GM23338 (cell line): ENCODE measurements around the gene MBD3L5. TPM values are rescaled to one million over a fixed set of nuclear protein-coding genes. Genes with fewer than 3 reads are reported as not detected.

Experiments
- ATAC-seq: fragments of 200-7000 bp; cut with Tn5 transposase; 3 replicates; pipeline ENCODE4 v1.9.1; 2020
- DNase-seq: peaks from one replicate; pipeline ENCODE4 v3.0.0-alpha.2; 2015; ENCODE audit warnings: low spot score
- H2AFZ ChIP-seq: fragments of 200-600 bp; sonication (generic); 2 replicates; pipeline ENCODE4 v1.8.0; 2016; ENCODE audit warnings: antibody characterized with exemption, mild to moderate bottlenecking, moderate library complexity
- H3F3A ChIP-seq: fragments of 200-600 bp; sonication (generic); replicated peaks from 2 replicates; pipeline ENCODE4 v1.8.0; 2017; ENCODE audit warnings: antibody characterized with exemption, mixed run types, low read depth
- H3K27ac ChIP-seq: fragments of 200-600 bp; sonication (generic); 2 replicates; pipeline ENCODE4 v1.6.1; 2016; ENCODE audit warnings: low read depth
- H3K27me3 ChIP-seq: fragments of 200-600 bp; sonication (generic); 2 replicates; pipeline ENCODE4 v1.8.0; 2016; ENCODE audit warnings: mild to moderate bottlenecking, mixed run types, moderate library complexity; ENCODE audit not compliant: insufficient read depth
- H3K36me3 ChIP-seq: fragments of 200-600 bp; sonication (generic); 2 replicates; pipeline ENCODE4 v1.8.0; 2016; ENCODE audit warnings: mild to moderate bottlenecking; ENCODE audit not compliant: insufficient read depth
- H3K4me1 ChIP-seq: fragments of 200-600 bp; sonication (generic); 2 replicates; pipeline ENCODE4 v1.8.0; 2016; ENCODE audit warnings: mild to moderate bottlenecking, moderate library complexity; ENCODE audit not compliant: insufficient read depth
- H3K4me2 ChIP-seq: fragments of 200-600 bp; sonication (generic); 2 replicates; pipeline ENCODE4 v1.7.1; 2017; ENCODE audit warnings: mixed run types
- H3K4me3 ChIP-seq: fragments of 200-600 bp; sonication (generic); 2 replicates; pipeline ENCODE4 v1.6.1; 2016; ENCODE audit warnings: mixed run types
- H3K79me2 ChIP-seq: fragments of 200-600 bp; sonication (generic); replicated peaks from 2 replicates; pipeline ENCODE4 v1.8.0; 2017; ENCODE audit warnings: mild to moderate bottlenecking; ENCODE audit not compliant: insufficient read depth
- H3K9me2 ChIP-seq: fragments of 200-600 bp; sonication (generic); 2 replicates; pipeline ENCODE4 v1.8.0; 2017; ENCODE audit not compliant: insufficient read depth
- H4K20me1 ChIP-seq: fragments of 200-600 bp; sonication (generic); replicated peaks from 2 replicates; pipeline ENCODE4 v1.8.0; 2017; ENCODE audit warnings: mild to moderate bottlenecking; ENCODE audit not compliant: insufficient read depth
- H3K27ac Mint-ChIP-seq: 2 replicates; pipeline ENCODE4 v1.8.0; 2020; ENCODE audit warnings: inconsistent platforms, mild to moderate bottlenecking, moderate library complexity, mixed read lengths
- H3K27me3 Mint-ChIP-seq: 3 replicates; pipeline ENCODE4 v1.8.0; 2022; ENCODE audit warnings: low read depth, mild to moderate bottlenecking, moderate library complexity, mixed read lengths, inconsistent platforms; ENCODE audit not compliant: insufficient read depth, poor library complexity
- H3K36me3 Mint-ChIP-seq: 3 replicates; pipeline ENCODE4 v1.8.0; 2021; ENCODE audit warnings: low read depth, mild to moderate bottlenecking, inconsistent platforms, moderate library complexity, mixed read lengths
- H3K4me1 Mint-ChIP-seq: 3 replicates; pipeline ENCODE4 v1.8.0; 2020; ENCODE audit warnings: mild to moderate bottlenecking, inconsistent platforms, mixed read lengths
- H3K4me3 Mint-ChIP-seq: 3 replicates; pipeline ENCODE4 v1.8.0; 2021; ENCODE audit warnings: moderate library complexity, mild to moderate bottlenecking, inconsistent platforms, mixed read lengths
- H3K9me3 Mint-ChIP-seq: 3 replicates; pipeline ENCODE4 v1.8.0; 2020; ENCODE audit warnings: moderate library complexity, mild to moderate bottlenecking, inconsistent platforms, mixed read lengths
- CREB1 ChIP-seq: fragments of 250-450 bp; sonication (Bioruptor Pico); IDR thresholded peaks from 2 replicates; pipeline ENCODE4 v1.5.0; 2020; ENCODE audit warnings: low read depth, mild to moderate bottlenecking, moderate library complexity
- EZH2 ChIP-seq: fragments of 200-600 bp; sonication (generic); IDR thresholded peaks from one replicate; pipeline ENCODE4 v1.8.0; 2017; ENCODE audit warnings: antibody characterized with exemption, mild to moderate bottlenecking, low read depth; ENCODE audit not compliant: unreplicated experiment
- EZH2phosphoT487 ChIP-seq: fragments of 200-600 bp; sonication (generic); IDR thresholded peaks from one replicate; pipeline ENCODE4 v1.8.1; 2018; ENCODE audit warnings: antibody characterized with exemption; ENCODE audit not compliant: unreplicated experiment
- JUNB ChIP-seq: IDR thresholded peaks from one replicate; pipeline ENCODE4 v1.6.1; 2016; ENCODE audit warnings: antibody characterized with exemption; ENCODE audit not compliant: unreplicated experiment
- POLR2AphosphoS5 ChIP-seq: IDR thresholded peaks from 2 replicates; pipeline ENCODE4 v1.6.1; 2016; ENCODE audit warnings: antibody characterized with exemption, low read depth
- STAT1 ChIP-seq: IDR thresholded peaks from one replicate; pipeline ENCODE4 v1.6.1; 2016; ENCODE audit warnings: antibody characterized with exemption; ENCODE audit not compliant: unreplicated experiment
- ZNF114 ChIP-seq: fragments of 250-450 bp; sonication (Bioruptor Pico); IDR thresholded peaks from 2 replicates; pipeline ENCODE4 v1.5.0; 2020; ENCODE audit warnings: mild to moderate bottlenecking, moderate library complexity
- ZNF331 ChIP-seq: fragments of 250-450 bp; sonication (Bioruptor Pico); IDR thresholded peaks from 2 replicates; pipeline ENCODE4 v1.5.0; 2020; ENCODE audit warnings: low read depth, mild to moderate bottlenecking, moderate library complexity
- polyA plus RNA-seq: library from polyadenylated mRNA; unstranded; fragments of >200 nt; fragmentation: Nextera tagmentation; extraction: Ambion mirVana; gene quantifications from 2 replicates; pipeline ENCODE4 v1.2.1, GENCODE V29; 2016
- total RNA-seq: library from RNA; depleted of rRNA; stranded (reverse); fragments of >200 nt; shearing (Covaris generic); gene quantifications from 2 replicates; pipeline ENCODE4 v1.2.3, GENCODE V29; 2014
- TF ChIP-seq, protein P1 (sequence below): fragments of 250-450 bp; sonication (Bioruptor Pico); IDR thresholded peaks from 2 replicates; pipeline ENCODE4 v1.5.0; 2020; ENCODE audit warnings: mild to moderate bottlenecking, moderate library complexity
- TF ChIP-seq, protein P2 (sequence below): IDR thresholded peaks from 2 replicates; pipeline ENCODE4 v1.6.1; 2016; ENCODE audit warnings: antibody characterized with exemption
- TF ChIP-seq, protein P3 (sequence below), 2 experiments: fragments of 200-600 bp in 1 of 2; sonication (generic) in 1 of 2; conservative IDR thresholded peaks; 2 replicates each; pipeline versions ENCODE4 v1.5.1 to v1.6.1; 2016 to 2017; ENCODE audit warnings: antibody characterized with exemption in 2 of 2, low read depth in 2 of 2, mild to moderate bottlenecking in 2 of 2, moderate library complexity in 1 of 2
- TF ChIP-seq, protein P4 (sequence below): IDR thresholded peaks from one replicate; pipeline ENCODE4 v1.6.1; 2018; ENCODE audit warnings: antibody characterized with exemption; ENCODE audit not compliant: unreplicated experiment

The MBD3L5 gene
- total and polyA plus RNA-seq, 2 experiments from 2014 or later = not detected

- Histone ChIP-seq H3K4me1 (no peaks in the 10 kb centered on the region), H3K79me2 (peaks cover 12% of the 10 kb centered on the region; the same call in 1 of the 2 replicates), H2AFZ (no peak overlapping the region), H3K4me2 (no peak overlapping the region), H3K4me3 (no peak overlapping the region), H3F3A (no peaks in the 10 kb centered on the region), H3K27me3 (no peaks in the 10 kb centered on the region), H3K36me3 (peaks cover 22% of the 10 kb centered on the region), H3K9me2 (no peaks in the 10 kb centered on the region), H3K27ac (no peak overlapping the region), H4K20me1 (no peaks in the 10 kb centered on the region)
- ATAC-seq (no peak), DNase-seq (no peak)
- Mint-ChIP-seq H3K4me3 (peak overlapping the region; percentile 43; the same call in 1 of the 3 replicates), H3K9me3 (peaks cover 45% of the 10 kb centered on the region), H3K4me1 (no peaks in the 10 kb centered on the region; the same call in 2 of the 3 replicates), H3K27ac (no peak overlapping the region), H3K36me3 (peaks cover 72% of the 10 kb centered on the region), H3K27me3 (peaks cover 12% of the 10 kb centered on the region)
- TF ChIP-seq, protein P1, sequence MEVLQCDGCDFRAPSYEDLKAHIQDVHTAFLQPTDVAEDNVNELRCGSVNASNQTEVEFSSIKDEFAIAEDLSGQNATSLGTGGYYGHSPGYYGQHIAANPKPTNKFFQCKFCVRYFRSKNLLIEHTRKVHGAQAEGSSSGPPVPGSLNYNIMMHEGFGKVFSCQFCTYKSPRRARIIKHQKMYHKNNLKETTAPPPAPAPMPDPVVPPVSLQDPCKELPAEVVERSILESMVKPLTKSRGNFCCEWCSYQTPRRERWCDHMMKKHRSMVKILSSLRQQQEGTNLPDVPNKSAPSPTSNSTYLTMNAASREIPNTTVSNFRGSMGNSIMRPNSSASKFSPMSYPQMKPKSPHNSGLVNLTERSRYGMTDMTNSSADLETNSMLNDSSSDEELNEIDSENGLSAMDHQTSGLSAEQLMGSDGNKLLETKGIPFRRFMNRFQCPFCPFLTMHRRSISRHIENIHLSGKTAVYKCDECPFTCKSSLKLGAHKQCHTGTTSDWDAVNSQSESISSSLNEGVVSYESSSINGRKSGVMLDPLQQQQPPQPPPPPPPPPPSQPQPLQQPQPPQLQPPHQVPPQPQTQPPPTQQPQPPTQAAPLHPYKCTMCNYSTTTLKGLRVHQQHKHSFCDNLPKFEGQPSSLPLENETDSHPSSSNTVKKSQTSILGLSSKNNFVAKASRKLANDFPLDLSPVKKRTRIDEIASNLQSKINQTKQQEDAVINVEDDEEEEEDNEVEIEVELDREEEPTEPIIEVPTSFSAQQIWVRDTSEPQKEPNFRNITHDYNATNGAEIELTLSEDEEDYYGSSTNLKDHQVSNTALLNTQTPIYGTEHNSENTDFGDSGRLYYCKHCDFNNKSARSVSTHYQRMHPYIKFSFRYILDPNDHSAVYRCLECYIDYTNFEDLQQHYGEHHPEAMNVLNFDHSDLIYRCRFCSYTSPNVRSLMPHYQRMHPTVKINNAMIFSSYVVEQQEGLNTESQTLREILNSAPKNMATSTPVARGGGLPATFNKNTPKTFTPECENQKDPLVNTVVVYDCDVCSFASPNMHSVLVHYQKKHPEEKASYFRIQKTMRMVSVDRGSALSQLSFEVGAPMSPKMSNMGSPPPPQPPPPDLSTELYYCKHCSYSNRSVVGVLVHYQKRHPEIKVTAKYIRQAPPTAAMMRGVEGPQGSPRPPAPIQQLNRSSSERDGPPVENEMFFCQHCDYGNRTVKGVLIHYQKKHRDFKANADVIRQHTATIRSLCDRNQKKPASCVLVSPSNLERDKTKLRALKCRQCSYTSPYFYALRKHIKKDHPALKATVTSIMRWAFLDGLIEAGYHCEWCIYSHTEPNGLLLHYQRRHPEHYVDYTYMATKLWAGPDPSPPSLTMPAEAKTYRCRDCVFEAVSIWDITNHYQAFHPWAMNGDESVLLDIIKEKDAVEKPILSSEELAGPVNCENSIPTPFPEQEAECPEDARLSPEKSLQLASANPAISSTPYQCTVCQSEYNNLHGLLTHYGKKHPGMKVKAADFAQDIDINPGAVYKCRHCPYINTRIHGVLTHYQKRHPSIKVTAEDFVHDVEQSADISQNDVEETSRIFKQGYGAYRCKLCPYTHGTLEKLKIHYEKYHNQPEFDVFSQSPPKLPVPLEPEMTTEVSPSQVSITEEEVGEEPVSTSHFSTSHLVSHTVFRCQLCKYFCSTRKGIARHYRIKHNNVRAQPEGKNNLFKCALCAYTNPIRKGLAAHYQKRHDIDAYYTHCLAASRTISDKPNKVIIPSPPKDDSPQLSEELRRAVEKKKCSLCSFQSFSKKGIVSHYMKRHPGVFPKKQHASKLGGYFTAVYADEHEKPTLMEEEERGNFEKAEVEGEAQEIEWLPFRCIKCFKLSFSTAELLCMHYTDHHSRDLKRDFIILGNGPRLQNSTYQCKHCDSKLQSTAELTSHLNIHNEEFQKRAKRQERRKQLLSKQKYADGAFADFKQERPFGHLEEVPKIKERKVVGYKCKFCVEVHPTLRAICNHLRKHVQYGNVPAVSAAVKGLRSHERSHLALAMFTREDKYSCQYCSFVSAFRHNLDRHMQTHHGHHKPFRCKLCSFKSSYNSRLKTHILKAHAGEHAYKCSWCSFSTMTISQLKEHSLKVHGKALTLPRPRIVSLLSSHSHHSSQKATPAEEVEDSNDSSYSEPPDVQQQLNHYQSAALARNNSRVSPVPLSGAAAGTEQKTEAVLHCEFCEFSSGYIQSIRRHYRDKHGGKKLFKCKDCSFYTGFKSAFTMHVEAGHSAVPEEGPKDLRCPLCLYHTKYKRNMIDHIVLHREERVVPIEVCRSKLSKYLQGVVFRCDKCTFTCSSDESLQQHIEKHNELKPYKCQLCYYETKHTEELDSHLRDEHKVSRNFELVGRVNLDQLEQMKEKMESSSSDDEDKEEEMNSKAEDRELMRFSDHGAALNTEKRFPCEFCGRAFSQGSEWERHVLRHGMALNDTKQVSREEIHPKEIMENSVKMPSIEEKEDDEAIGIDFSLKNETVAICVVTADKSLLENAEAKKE (CRISPR knock-in tag) = no peak
- TF ChIP-seq STAT1 (no peak), POLR2AphosphoS5 (no peak), JUNB (no peak), CREB1 (no peak), ZNF114 (CRISPR knock-in tag) (no peak), EZH2phosphoT487 (no peak), EZH2 (no peak), ZNF331 (CRISPR knock-in tag) (no peak)
- TF ChIP-seq, protein P2, sequence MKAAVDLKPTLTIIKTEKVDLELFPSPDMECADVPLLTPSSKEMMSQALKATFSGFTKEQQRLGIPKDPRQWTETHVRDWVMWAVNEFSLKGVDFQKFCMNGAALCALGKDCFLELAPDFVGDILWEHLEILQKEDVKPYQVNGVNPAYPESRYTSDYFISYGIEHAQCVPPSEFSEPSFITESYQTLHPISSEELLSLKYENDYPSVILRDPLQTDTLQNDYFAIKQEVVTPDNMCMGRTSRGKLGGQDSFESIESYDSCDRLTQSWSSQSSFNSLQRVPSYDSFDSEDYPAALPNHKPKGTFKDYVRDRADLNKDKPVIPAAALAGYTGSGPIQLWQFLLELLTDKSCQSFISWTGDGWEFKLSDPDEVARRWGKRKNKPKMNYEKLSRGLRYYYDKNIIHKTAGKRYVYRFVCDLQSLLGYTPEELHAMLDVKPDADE = no peak
- TF ChIP-seq, protein P3, sequence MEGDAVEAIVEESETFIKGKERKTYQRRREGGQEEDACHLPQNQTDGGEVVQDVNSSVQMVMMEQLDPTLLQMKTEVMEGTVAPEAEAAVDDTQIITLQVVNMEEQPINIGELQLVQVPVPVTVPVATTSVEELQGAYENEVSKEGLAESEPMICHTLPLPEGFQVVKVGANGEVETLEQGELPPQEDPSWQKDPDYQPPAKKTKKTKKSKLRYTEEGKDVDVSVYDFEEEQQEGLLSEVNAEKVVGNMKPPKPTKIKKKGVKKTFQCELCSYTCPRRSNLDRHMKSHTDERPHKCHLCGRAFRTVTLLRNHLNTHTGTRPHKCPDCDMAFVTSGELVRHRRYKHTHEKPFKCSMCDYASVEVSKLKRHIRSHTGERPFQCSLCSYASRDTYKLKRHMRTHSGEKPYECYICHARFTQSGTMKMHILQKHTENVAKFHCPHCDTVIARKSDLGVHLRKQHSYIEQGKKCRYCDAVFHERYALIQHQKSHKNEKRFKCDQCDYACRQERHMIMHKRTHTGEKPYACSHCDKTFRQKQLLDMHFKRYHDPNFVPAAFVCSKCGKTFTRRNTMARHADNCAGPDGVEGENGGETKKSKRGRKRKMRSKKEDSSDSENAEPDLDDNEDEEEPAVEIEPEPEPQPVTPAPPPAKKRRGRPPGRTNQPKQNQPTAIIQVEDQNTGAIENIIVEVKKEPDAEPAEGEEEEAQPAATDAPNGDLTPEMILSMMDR (conservative IDR thresholded peaks at IDR 0.05; ENCODE audit: low read depth in 2 of 2) = no peak
- TF ChIP-seq, protein P4, sequence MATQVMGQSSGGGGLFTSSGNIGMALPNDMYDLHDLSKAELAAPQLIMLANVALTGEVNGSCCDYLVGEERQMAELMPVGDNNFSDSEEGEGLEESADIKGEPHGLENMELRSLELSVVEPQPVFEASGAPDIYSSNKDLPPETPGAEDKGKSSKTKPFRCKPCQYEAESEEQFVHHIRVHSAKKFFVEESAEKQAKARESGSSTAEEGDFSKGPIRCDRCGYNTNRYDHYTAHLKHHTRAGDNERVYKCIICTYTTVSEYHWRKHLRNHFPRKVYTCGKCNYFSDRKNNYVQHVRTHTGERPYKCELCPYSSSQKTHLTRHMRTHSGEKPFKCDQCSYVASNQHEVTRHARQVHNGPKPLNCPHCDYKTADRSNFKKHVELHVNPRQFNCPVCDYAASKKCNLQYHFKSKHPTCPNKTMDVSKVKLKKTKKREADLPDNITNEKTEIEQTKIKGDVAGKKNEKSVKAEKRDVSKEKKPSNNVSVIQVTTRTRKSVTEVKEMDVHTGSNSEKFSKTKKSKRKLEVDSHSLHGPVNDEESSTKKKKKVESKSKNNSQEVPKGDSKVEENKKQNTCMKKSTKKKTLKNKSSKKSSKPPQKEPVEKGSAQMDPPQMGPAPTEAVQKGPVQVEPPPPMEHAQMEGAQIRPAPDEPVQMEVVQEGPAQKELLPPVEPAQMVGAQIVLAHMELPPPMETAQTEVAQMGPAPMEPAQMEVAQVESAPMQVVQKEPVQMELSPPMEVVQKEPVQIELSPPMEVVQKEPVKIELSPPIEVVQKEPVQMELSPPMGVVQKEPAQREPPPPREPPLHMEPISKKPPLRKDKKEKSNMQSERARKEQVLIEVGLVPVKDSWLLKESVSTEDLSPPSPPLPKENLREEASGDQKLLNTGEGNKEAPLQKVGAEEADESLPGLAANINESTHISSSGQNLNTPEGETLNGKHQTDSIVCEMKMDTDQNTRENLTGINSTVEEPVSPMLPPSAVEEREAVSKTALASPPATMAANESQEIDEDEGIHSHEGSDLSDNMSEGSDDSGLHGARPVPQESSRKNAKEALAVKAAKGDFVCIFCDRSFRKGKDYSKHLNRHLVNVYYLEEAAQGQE = no peak
Observed at GRCh38 chr19:7072541-7072940, 42.2 kb downstream of the MBD3L5 start.
